Vagina (tissue), 2 donors: ENCODE results near the gene UBN1.

Experiments used
- POLR2AphosphoS5 ChIP-seq, 2 donors: sonication (generic); formaldehyde crosslinking; IDR thresholded peaks; one replicate each; pipeline ENCODE4 v1.9.0; 2017; ENCODE audit warnings: antibody characterized with exemption in 2 of 2, mild to moderate bottlenecking in 2 of 2, low read depth in 1 of 2; ENCODE audit not compliant: insufficient read depth in 1 of 2
- TF ChIP-seq, protein P1 (sequence below), 3 experiments: fragments of 450-650 bp in 2 of 3; fragments of 200-600 bp in 1 of 3; sonication (generic) in 1 of 3; IDR thresholded peaks; one replicate each; pipeline ENCODE4 v1.5.1; 2017 to 2019; ENCODE audit warnings: antibody characterized with exemption in 3 of 3, mild to moderate bottlenecking in 2 of 3, moderate library complexity in 2 of 3

DNA sequence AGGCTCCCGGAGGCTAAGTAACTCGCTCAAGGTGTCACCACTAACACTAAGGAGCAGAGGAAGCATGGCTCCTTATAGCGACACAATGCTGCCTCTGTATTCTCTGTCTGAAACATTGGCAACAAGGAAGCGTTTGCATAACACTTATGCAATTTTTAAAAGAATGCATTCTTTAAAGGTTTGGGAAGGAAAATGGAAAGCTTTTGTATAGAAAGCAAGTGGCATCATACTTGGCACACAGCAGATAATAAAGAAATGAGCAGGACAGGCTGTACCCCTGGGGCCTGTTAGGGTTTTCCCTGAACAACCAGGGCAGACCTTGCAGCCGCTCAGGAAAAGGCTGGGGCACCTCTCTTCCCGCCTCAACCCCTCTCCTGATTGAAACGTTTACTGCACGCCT is 52.8 kb downstream of the UBN1 start:
- TF ChIP-seq, protein P1, sequence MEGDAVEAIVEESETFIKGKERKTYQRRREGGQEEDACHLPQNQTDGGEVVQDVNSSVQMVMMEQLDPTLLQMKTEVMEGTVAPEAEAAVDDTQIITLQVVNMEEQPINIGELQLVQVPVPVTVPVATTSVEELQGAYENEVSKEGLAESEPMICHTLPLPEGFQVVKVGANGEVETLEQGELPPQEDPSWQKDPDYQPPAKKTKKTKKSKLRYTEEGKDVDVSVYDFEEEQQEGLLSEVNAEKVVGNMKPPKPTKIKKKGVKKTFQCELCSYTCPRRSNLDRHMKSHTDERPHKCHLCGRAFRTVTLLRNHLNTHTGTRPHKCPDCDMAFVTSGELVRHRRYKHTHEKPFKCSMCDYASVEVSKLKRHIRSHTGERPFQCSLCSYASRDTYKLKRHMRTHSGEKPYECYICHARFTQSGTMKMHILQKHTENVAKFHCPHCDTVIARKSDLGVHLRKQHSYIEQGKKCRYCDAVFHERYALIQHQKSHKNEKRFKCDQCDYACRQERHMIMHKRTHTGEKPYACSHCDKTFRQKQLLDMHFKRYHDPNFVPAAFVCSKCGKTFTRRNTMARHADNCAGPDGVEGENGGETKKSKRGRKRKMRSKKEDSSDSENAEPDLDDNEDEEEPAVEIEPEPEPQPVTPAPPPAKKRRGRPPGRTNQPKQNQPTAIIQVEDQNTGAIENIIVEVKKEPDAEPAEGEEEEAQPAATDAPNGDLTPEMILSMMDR (IDR thresholded peaks at IDR 0.05): no peak
- TF ChIP-seq POLR2AphosphoS5 (IDR thresholded peaks at IDR 0.05; ENCODE audit: insufficient read depth in 1 of 2, low read depth in 1 of 2): no peak
